GM12801 (cell line): ENCODE data around the gene NOD1.

ENCODE experiments used
- CTCF ChIP-seq: IDR thresholded peaks from one replicate; pipeline ENCODE4 v1.5.1; 2011; ENCODE audit warnings: control low read depth; ENCODE audit not compliant: insufficient read length; ENCODE audit errors: extremely low read depth

The NOD1 gene

GRCh38 chr7:30412782-30413504 lies 65.6 kb downstream of the NOD1 start:
- no peak for TF ChIP-seq CTCF

GRCh38 chr7:30411897-30412296 lies 66.7 kb downstream of the NOD1 start:
- no peak for TF ChIP-seq CTCF

GRCh38 chr7:30411173-30411572 lies 67.4 kb downstream of the NOD1 start:
- no peak for TF ChIP-seq CTCF

GRCh38 chr7:30406664-30407425 lies 71.7 kb downstream of the NOD1 start:
- TF ChIP-seq CTCF, result no peak

GRCh38 chr7:30405179-30405578 lies 73.4 kb downstream of the NOD1 start:
- no peak for TF ChIP-seq CTCF

GRCh38 chr7:30403477-30403876 lies 75.1 kb downstream of the NOD1 start:
- no peak for TF ChIP-seq CTCF

- TF ChIP-seq CTCF, result no peak
Observed at GRCh38 chr7:30396389-30396788, 82.2 kb downstream of the NOD1 start.
